ENCODE measurements around the gene DICER1. TPM values are rescaled to one million over a fixed set of nuclear protein-coding genes. Genes with fewer than 3 reads are reported as not detected.

DICER1 gene
- total and polyA plus RNA-seq, 11 donors: 5.4 to 57.9 (median 29.3) TPM

- WGBS, 4 donors: 71 to 83% (median 74%) methylated on average over 8 of the region's 8 CpGs
- intact Hi-C loops (cut with DNase I): no loop called here
- Histone ChIP-seq H3K36me3 (no peaks in the 10 kb centered on the region), H3K9me3 (no peaks in the 10 kb centered on the region), H3K4me3 (no peak overlapping the region), H3K27ac (no peak overlapping the region), H3K4me1 (no peaks in the 10 kb centered on the region), H3K27me3 (peaks cover 0 to 3% (median 0%) of the 10 kb centered on the region in 9 donors)
- ATAC-seq: no peak
- DNase-seq: no peak
- TF ChIP-seq POLR2A (IDR thresholded peaks at IDR 0.05) (no peak), CTCF (IDR thresholded peaks at IDR 0.05) (no peak)
Measured at GRCh38 chr14:95057147-95057546, 100.2 kb downstream of the DICER1 start.

- DNase-seq (no peak), ATAC-seq (no peak)
- H3K27me3 ChIP-seq: peaks cover 0 to 3% (median 0%) of the 10 kb centered on the region in 9 donors
- TF ChIP-seq POLR2A (IDR thresholded peaks at IDR 0.05): no peak
- TF ChIP-seq CTCF (IDR thresholded peaks at IDR 0.05): no peak
- no peak overlapping the region for H3K4me3 ChIP-seq
- no peak overlapping the region for H3K27ac ChIP-seq
- H3K9me3 ChIP-seq: no peaks in the 10 kb centered on the region
- intact Hi-C loops (cut with DNase I): no loop called here
- WGBS, 4 donors: 74 to 91% (median 83%) methylated on average over 10 of the region's 10 CpGs
- H3K4me1 ChIP-seq: no peaks in the 10 kb centered on the region
- no peaks in the 10 kb centered on the region for H3K36me3 ChIP-seq
Measured at GRCh38 chr14:95056476-95056875, 100.9 kb downstream of the DICER1 start.

- DNase-seq: no peak
Measured at GRCh38 chr14:95055318-95055717, 102.0 kb downstream of the DICER1 start.

More at GRCh38 chr14:95055318-95055717, 102.0 kb downstream of the DICER1 start:
- intact Hi-C loops (cut with DNase I): no loop called here
- TF ChIP-seq CTCF (IDR thresholded peaks at IDR 0.05) (no peak), POLR2A (IDR thresholded peaks at IDR 0.05) (no peak)
- H3K4me1 ChIP-seq: no peaks in the 10 kb centered on the region
- H3K36me3 ChIP-seq: no peaks in the 10 kb centered on the region
- no peak overlapping the region for H3K27ac ChIP-seq
- H3K27me3 ChIP-seq: no peaks in the 10 kb centered on the region
- 91 to 95% (median 92%) methylated on average over 6 to 7 of the region's 7 CpGs for WGBS, 4 donors
- no peak overlapping the region for H3K4me3 ChIP-seq
- H3K9me3 ChIP-seq: no peaks in the 10 kb centered on the region
- ATAC-seq: no peak

Measured in heart left ventricle (tissue), 16 donors.